D721Med (cell line): ENCODE results near the gene RTTN.

ENCODE experiments used
- DNase-seq: peaks from one replicate; pipeline ENCODE4 v3.0.0; 2011; ENCODE audit warnings: low spot score; ENCODE audit not compliant: insufficient read length
- FAIRE-seq: peaks from 2 replicates; lab custom pipeline; 2011; peaks lifted over from hg19 to GRCh38; lab: Jason Lieb, UNC
- CTCF ChIP-seq: IDR thresholded peaks from 2 replicates; pipeline ENCODE4 v1.5.1; 2012; ENCODE audit warnings: mild to moderate bottlenecking, control low read depth; ENCODE audit not compliant: insufficient read depth; ENCODE audit errors: missing control alignments

The RTTN gene

GRCh38 chr18:70151614-70152013 lies 53.9 kb downstream of the RTTN start:
- FAIRE-seq (no peak), DNase-seq (no peak)
- TF ChIP-seq CTCF, result no peak

- FAIRE-seq, result peak; percentile 99
- no peak for DNase-seq
These were observed 55.7 kb downstream of the RTTN start for GRCh38 chr18:70149616-70150301.

GRCh38 chr18:70149156-70149555 lies 56.3 kb downstream of the RTTN start:
- DNase-seq, result no peak
- no peak for TF ChIP-seq CTCF
- FAIRE-seq, result no peak

More at GRCh38 chr18:70149616-70150301, 55.7 kb downstream of the RTTN start:
- TF ChIP-seq CTCF, result no peak

GRCh38 chr18:70148039-70148938 lies 57.2 kb downstream of the RTTN start:
- DNase-seq (no peak), FAIRE-seq (no peak)
- TF ChIP-seq CTCF, result no peak

GRCh38 chr18:70146174-70146573 lies 59.3 kb downstream of the RTTN start:
- no peak for TF ChIP-seq CTCF

GRCh38 chr18:70142001-70142400 lies 63.5 kb downstream of the RTTN start:
- no peak for DNase-seq
- no peak for FAIRE-seq
- no peak for TF ChIP-seq CTCF

More at GRCh38 chr18:70146174-70146573, 59.3 kb downstream of the RTTN start:
- no peak for FAIRE-seq
- no peak for DNase-seq

- DNase-seq (no peak), FAIRE-seq (no peak)
- no peak for TF ChIP-seq CTCF
These were observed 66.3 kb downstream of the RTTN start for GRCh38 chr18:70139138-70139537.
